ENCODE data around the gene MAB21L4.
"Not testable (repeated sequence)": the region's sequence is repeated elsewhere in the genome, so short reads cannot be mapped to it uniquely, and the experiment has no call there.

The MAB21L4 gene

DNA sequence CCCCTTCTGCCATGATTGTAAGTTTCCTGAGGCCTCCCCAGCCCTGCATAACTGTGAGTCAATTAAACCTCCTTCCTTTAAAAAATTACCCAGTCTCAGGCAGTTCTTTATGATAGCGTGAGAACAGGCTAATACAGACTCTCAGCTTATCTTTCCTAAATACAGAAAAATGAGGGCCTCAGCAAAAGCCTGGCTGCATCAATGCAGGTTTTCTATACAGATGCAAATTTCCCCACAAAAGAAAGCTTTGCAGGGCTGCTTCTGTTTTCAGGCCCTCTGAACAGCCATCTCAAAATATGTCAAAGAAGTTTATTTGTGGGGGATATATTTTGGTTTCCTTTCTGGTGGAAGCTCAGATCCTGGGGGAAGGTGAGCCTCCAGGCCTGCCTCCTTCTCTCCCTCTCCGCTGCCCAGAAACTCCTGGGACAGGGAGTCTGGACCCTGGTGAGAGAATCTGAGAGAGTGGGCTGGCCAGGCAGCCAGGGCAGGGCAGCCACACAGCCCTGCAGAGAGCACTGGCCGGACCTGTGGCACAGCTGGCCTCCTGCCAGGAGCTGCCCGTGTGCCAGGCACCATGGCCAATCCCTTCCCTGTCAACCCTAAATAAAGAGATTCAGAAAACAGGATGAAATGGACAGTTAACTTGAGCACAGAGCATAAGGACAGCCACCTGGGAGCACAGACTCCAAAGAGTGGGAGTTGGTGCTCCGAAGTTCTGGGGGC is 48.9 kb downstream of the MAB21L4 start:
- Mint-ChIP-seq H3K4me1 (ENCODE audit: low read depth) (no peaks in the 10 kb centered on the region), H3K36me3 (ENCODE audit: low read depth) (no peaks in the 10 kb centered on the region), H3K9me3 (peaks cover 11% of the 10 kb centered on the region), H3K27me3 (ENCODE audit: low read depth) (no peaks in the 10 kb centered on the region), H3K4me3 (no peak overlapping the region), H3K27ac (no peak overlapping the region)
- DNase-seq (ENCODE audit: low spot score), result no peak

DNA sequence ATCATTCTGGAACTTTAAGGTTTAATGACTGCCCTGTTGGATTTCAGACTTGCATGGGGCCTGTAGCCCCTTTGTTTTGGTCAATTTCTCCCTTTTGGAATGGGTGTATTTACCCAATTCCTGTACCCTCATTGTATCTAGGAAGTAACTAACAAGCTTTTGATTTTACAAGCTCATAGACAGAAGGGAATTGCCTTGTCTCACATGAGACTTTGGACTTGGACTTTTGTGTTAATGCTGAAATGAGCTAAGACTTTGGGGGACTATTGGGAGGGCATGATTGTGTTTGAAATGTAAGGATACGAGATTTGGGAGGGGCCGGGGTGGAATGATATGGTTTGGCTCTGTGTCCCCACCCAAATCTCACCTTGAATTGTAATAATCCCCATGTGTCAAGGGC is 49.6 kb downstream of the MAB21L4 start:
- H3K27ac Mint-ChIP-seq; H3K27me3 Mint-ChIP-seq (ENCODE audit: low read depth); H3K36me3 Mint-ChIP-seq (ENCODE audit: low read depth); DNase-seq (ENCODE audit: low spot score); H3K4me1 Mint-ChIP-seq (ENCODE audit: low read depth); H3K4me3 Mint-ChIP-seq: not testable (repeated sequence)
- peaks cover 11% of the 10 kb centered on the region for H3K9me3 Mint-ChIP-seq

DNA sequence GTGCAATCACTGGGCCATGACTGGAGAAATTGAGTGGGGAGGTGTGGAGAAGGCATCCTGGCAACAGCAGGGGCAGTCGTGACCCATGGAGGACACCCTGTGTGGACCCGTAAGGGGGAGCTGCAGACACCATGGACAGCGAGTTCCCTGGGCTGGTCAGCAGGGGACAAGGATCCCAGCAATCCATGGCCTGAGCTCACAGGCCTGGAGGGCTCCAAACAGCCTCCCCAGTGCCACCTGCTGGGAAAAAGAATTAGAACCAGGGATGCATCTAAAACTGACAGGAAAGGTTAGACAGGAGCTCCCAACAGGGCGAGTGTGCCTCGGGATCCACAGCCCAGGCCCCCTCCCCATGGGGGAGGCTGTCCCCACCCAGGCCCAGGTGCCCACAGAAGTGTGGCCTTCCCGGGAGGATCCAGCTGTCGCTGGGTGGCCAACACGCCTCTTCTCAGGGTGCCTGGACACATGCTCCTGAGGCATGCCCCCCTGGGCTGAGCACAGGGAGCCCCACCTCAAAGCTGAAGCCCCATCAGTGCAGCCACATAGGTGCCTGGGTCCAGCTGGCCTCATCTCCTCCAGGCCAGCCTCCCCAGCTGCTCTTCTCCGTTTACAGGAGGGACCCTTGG is 55.4 kb downstream of the MAB21L4 start:
- no peaks in the 10 kb centered on the region for H3K27me3 Mint-ChIP-seq (ENCODE audit: low read depth)
- H3K4me1 Mint-ChIP-seq (ENCODE audit: low read depth), result no peaks in the 10 kb centered on the region
- no peak overlapping the region for H3K4me3 Mint-ChIP-seq
- H3K9me3 Mint-ChIP-seq, result peaks cover 7% of the 10 kb centered on the region
- no peak overlapping the region for H3K27ac Mint-ChIP-seq
- DNase-seq (ENCODE audit: low spot score), result no peak
- H3K36me3 Mint-ChIP-seq (ENCODE audit: low read depth), result no peaks in the 10 kb centered on the region

DNA sequence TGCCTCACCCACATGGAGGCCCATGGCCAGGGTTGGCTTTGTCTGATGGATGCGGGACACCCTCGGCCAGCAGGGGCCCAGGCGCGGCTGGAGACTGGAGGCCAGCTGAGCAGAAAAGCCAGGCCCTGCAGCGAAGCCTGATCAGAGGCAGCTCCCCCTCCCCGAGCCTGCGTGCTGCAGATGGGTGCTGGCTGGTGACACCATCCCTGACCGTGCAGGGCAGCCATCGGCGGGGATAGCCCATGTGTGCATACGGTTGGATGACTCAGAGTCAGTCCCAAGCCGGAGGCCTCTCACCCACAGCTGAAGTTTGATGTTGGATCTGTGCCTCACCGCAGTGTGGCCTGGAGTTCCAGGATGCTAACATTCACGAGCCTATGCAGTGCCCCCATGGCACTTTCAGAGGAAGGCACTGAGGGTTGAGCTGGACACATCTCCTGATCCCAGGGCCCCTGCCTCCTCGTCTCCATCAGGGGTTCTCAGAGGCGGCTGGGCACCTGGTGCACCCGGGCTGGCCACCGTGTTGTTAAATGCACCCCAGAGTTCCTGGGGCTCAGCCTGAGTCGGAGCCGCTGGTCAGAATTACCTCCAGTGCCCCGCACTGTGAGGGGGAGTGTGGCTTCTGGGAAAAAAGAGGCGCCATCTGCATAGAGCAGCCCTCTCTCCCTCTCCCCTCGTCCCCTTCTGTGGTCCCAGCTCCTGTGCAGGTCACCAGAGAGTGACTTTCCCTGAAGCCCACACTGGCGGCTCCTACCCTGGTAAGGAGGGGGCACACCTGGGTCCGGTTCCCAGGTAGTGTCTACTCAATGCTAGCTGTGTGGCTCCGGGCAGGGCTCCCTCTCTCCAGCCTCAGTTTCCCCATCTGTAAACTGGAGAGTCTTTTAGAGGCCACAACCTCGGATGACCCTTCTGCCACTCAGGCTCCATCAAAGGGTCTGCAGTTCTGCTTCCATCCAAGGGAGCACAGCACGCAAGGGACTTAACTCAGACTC is 56.5 kb downstream of the MAB21L4 start:
- Mint-ChIP-seq H3K36me3 (ENCODE audit: low read depth) (no peaks in the 10 kb centered on the region), H3K9me3 (no peaks in the 10 kb centered on the region), H3K27ac (no peak overlapping the region), H3K4me1 (ENCODE audit: low read depth) (no peaks in the 10 kb centered on the region), H3K27me3 (ENCODE audit: low read depth) (no peaks in the 10 kb centered on the region), H3K4me3 (no peak overlapping the region)
- DNase-seq (ENCODE audit: low spot score), result no peak

DNA sequence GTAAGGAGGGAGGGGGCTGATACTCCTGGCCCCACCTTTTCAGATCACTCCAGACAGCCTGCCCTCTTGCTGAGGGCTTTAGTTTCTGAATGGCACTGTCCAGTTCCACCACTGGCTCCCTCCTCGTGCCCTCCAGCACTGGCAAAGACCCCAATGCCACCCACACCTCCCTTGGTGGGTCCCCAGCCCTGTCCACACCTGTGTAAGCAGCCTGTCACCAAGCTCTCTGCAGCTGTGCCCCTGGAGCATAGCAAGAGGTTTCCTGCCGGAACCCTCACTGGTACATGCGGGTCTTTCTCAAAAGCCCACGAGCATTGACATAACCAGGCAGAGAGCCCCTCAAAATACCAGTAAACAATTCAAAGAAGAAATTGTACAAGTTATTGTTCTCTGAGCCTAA is 58.3 kb downstream of the MAB21L4 start:
- H3K36me3 Mint-ChIP-seq (ENCODE audit: low read depth), result no peaks in the 10 kb centered on the region
- H3K27me3 Mint-ChIP-seq (ENCODE audit: low read depth), result no peaks in the 10 kb centered on the region
- no peaks in the 10 kb centered on the region for H3K4me1 Mint-ChIP-seq (ENCODE audit: low read depth)
- H3K27ac Mint-ChIP-seq, result no peak overlapping the region
- H3K4me3 Mint-ChIP-seq, result no peak overlapping the region
- no peak for DNase-seq (ENCODE audit: low spot score)
- no peaks in the 10 kb centered on the region for H3K9me3 Mint-ChIP-seq

DNA sequence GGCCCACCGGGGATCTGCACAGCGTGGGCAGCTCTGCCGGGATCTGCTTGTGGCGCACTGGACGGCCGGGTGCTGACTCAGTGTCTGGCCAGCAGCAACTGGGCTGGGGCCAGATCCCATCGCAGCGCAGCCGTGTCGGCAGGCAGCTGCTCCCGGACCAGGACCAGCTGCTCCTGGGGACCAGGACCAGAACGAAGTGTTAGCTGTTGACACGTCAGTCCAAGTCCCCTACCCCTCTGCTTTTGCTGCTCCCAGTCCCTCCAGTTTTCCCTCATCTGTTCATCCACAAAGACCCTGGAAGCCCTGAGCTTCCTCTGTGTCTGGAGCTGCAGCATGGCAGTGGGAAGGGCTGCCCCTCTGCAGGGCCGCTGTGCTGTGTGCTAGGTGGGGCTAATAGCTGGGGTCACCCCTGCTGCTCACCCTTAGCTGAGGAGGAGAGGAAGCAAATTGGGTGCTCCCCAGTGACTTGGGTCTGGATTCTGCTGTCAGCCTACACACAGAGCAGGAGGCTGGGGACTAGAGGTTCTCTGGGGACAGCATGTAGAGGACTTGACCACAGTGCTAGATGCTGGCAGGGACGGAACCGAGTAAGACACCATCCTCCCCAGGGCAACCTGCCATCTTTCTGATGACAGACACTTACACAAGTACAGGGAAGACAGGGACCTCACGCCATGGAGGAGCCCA is 59.0 kb downstream of the MAB21L4 start:
- H3K9me3 Mint-ChIP-seq, result no peaks in the 10 kb centered on the region
- no peak overlapping the region for H3K4me3 Mint-ChIP-seq
- DNase-seq (ENCODE audit: low spot score), result no peak
- H3K36me3 Mint-ChIP-seq (ENCODE audit: low read depth), result no peaks in the 10 kb centered on the region
- H3K27me3 Mint-ChIP-seq (ENCODE audit: low read depth), result no peaks in the 10 kb centered on the region
- H3K27ac Mint-ChIP-seq, result no peak overlapping the region
- H3K4me1 Mint-ChIP-seq (ENCODE audit: low read depth), result peaks cover under 1% of the 10 kb centered on the region
